GM21390 (cell line): Measurements from ENCODE around the gene RNASEH1.
"Not testable (repeated sequence)": the region's sequence is repeated elsewhere in the genome, so short reads cannot be mapped to it uniquely, and the experiment has no call there.

Source experiments
- ATAC-seq: cut with Tn5 transposase; IDR thresholded peaks from one replicate; pipeline ENCODE4 v1.9.1; 2021; ENCODE audit not compliant: unreplicated experiment

RNASEH1 gene

GRCh38 chr2:3594493-3595281, 36.6 kb upstream of the RNASEH1 start, which contains the start of gene COLEC11:
Gene COLEC11, plus strand, starts transcription at chr2:3595112. Its CDS starts 9,229 bp downstream, at chr2:3604341.
- ATAC-seq = no peak

DNA sequence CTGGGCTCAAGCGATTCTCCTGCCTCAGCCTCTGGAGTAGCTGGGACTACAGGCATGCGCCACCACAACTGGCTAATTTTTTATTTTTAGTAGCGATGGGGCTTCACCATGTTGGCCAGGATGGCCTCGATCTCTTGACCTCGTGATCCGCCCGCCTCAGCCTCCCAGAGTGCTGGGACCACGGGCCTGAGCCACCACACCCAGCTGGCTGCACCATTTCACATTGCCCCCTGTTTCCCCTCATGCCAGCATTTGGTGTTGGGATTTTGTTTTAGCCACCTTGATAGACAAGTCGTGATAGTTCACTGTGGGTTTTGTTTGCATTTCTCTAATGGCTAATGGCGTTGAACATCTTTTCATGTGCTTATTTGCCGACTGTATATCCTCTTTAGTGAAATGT, 31.0 kb upstream of the RNASEH1 start:
- no peak for ATAC-seq

DNA sequence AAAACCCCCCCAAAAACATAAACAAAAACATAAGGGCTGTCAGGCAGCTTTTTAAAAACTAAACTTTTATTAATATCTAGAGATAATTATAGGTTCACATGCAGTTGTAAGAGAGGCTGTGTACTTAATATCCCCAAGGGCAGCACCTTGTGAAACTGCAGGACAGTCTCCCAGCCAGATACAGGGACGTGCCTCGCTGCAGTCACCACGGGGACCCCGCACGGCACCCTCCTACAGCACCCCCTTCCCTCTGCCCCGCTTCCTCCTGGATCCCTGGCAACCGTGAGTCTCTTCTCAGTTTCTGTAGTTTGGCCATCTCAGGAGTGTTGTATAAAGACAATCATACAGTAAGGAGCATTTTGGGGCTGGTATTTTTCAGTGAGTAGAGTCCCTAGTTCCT, 30.0 kb upstream of the RNASEH1 start:
- no peak for ATAC-seq

GRCh38 chr2:3587432-3587831, 29.3 kb upstream of the RNASEH1 start:
- ATAC-seq = no peak

GRCh38 chr2:3587021-3587420, 28.9 kb upstream of the RNASEH1 start:
- no peak for ATAC-seq

GRCh38 chr2:3586220-3586619, 28.1 kb upstream of the RNASEH1 start:
- no peak for ATAC-seq

GRCh38 chr2:3585261-3586109, 27.4 kb upstream of the RNASEH1 start:
- no peak for ATAC-seq

DNA sequence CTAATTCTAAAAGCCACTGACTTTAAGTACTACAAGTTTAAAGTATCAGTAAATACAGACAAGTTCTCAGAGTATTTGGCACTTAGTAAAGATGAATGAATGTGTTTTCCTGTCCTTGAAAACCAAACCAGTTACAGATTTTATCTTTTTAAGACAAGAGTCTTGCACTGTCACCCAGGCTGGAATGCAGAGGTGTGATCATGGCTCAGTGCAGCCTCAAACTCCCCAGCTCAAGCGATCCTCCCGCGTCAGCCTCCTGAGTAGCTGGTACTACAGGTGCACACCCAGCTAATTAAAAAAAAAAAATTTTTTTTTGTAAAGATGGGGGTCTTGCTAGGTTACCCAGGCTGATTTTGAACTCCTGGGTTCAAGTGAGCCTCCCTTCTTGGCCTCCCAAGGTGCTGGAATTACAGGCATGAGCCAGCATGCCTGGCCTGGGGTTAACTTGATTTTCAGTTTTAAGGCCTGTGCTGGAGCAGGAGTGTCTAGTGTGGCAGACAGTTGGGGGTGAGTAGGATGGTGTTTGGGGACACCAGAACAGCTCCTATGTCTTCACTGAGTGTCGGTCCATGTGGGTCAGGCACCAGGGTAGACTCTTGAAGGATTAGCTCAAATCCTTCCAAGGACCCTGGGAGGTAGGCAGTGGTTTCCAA, 26.6 kb upstream of the RNASEH1 start:
- ATAC-seq = no peak

DNA sequence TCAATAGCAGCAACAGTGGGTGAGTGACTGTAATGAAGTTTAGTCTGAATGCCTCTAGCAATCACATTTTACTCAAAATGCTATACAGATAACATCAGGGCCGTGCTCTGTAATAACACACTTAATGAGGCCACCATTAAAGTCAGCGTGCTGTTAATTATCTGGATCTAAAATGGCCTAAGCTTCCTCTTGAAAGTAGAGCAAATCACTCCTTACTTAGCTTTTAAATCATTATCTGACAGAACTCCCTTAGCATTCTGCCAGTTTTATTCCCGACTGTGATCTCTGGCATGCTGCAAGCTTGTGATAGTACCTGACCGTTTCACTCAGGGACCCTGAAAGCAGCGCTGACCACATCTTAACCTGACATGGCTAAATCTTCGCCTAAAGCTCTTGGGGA, 25.9 kb upstream of the RNASEH1 start:
- no peak for ATAC-seq

DNA sequence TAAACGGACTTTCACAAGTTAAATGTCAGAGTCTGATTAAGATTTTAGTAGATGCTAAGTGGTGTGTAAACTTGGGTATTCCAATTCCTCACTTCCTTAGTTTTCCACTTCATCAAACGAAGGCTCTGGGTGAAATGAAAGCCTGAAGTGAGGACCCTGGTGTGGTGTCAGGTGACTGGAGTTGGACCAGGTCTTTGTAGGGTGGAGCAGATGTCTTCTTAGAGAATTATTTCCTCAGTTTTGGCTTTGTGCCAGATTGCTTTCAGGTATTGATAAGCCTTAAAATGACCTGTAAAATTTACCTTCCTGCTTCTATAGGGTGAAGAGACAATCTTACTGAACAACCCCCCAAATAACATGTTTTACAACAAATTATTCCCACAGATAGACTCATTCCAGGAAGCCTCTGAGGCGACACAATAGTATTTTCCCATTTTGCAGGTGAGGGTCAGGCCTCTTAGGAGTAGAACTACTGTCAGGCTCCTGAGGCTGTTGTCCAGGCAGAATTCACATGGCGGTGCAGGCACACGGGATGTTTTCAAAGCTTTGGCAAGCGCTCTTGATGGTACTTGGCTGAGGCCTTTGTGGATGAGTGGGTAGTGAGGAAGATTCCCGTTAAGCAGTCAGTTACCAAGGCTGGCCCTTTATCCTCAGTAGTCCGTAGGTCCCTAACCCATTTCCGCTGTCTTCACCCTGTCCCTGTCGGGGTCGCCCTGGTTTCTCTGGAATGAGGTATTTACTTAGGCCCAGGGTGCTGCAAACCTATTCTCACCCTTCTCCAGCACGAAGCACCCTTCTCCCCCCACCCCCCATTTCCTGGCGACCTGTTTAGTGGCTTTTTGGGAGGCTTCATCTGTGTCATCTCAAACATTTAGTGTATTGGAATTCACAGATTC, 23.5 kb upstream of the RNASEH1 start:
- no peak for ATAC-seq

- ATAC-seq = no peak
These were observed 22.3 kb upstream of the RNASEH1 start for GRCh38 chr2:3580449-3580848.

GRCh38 chr2:3578987-3579386, 20.9 kb upstream of the RNASEH1 start:
- ATAC-seq = no peak

DNA sequence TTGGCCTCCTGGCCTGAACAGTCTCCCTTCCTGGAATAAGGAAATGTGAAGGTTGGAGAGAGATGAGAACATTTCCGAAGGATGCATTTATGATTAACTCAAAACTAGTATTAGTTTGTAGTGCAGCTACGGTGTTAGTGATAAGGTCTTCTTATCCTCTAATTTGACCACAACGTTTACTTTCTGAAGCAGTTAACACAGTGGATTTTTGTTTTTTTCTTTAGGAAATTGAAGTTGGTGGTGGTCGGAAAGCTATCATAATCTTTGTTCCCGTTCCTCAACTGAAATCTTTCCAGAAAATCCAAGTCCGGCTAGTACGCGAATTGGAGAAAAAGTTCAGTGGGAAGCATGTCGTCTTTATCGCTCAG, 18.1 kb upstream of the RNASEH1 start:
- ATAC-seq = not testable (repeated sequence)

GRCh38 chr2:3575534-3576262, 17.6 kb upstream of the RNASEH1 start:
- ATAC-seq = peak; percentile 36

- ATAC-seq = no peak
These were observed 16.0 kb upstream of the RNASEH1 start for GRCh38 chr2:3574155-3574554.

DNA sequence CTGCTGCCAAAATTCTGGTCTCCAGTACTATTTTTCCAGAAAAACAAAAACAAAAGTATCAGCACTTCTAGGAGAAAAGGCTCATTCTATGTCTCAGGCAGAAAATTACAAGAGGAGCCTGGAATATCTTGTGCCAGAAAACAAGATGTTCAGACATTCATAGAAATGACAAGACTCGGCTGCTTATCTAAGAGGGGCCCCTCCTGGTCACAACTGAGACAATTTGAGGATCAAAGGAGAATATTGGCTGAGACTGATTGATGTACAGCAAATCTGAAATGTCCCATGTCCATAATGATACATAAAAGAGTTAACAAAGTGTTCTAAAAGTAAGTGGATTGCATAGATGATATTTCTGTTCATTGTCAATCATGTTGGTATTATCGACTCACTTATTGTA, 14.5 kb upstream of the RNASEH1 start:
- no peak for ATAC-seq

DNA sequence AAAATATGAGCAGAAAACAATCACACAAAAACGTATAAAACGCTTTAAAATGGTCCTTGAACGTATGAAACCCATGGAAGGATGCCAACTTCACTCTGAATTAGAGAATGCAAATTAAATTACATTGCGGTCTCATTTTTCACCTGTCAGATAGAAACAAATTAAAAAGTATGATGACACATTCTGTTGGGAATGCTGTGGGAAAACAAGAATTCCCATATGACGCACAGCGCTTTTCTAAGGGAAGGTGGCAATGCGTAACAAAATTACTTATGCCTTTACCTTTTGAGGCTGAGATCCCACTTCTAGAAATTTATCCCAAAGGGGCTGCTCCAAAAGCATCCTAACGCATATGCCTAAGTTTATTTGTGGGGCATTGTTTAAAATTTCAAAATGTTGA, 13.2 kb upstream of the RNASEH1 start:
- no peak for ATAC-seq

- not testable (repeated sequence) for ATAC-seq
These were observed 11.5 kb upstream of the RNASEH1 start for GRCh38 chr2:3569656-3570055.

GRCh38 chr2:3566806-3567205, 8.7 kb upstream of the RNASEH1 start:
- ATAC-seq = no peak

GRCh38 chr2:3565117-3565516, 7.0 kb upstream of the RNASEH1 start:
- no peak for ATAC-seq
